ENCODE data around the gene TPO. TPM values are rescaled to one million over a fixed set of nuclear protein-coding genes. Genes with fewer than 3 reads are reported as not detected.

The TPO gene
- 10 to 100 TPM in 2 of 3 donors, 1 to 10 TPM in 1; 5.1 to 21.0 (median 15.1) TPM for total RNA-seq

DNA sequence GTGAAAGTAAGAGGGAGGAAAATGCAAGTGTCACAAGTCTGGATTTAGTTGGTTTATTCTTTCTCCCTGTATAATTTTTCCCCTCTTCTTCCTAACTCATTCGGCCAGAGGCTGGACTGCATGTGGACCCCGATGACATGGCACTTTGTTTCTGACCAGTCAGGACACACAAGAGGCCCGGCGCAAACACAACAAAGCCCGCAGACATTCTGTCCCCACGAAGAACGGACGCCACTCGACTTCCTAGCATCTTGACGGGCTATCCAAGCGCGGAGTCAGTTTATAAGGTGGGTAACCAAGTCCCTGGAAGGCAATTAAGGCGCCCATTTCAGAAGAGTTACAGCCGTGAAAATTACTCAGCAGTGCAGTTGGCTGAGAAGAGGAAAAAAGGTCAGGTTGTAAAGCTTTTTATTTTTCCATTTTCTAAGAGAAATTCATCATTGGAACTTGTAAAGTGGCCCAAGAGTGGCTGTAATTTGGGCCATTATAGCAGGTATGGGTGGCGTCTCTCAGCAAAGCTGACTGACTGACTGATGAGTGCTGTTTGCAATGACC is at the start of gene TPO:
TPO (plus strand) TSS at position 308 of the 555 bp plus-strand sequence. CDS start 946 bp downstream, outside the sequence.
- H3K36me3 ChIP-seq, result no peaks in the 10 kb centered on the region
- TF ChIP-seq POLR2A (IDR thresholded peaks at IDR 0.05), result no peak
- TF ChIP-seq, protein P1, sequence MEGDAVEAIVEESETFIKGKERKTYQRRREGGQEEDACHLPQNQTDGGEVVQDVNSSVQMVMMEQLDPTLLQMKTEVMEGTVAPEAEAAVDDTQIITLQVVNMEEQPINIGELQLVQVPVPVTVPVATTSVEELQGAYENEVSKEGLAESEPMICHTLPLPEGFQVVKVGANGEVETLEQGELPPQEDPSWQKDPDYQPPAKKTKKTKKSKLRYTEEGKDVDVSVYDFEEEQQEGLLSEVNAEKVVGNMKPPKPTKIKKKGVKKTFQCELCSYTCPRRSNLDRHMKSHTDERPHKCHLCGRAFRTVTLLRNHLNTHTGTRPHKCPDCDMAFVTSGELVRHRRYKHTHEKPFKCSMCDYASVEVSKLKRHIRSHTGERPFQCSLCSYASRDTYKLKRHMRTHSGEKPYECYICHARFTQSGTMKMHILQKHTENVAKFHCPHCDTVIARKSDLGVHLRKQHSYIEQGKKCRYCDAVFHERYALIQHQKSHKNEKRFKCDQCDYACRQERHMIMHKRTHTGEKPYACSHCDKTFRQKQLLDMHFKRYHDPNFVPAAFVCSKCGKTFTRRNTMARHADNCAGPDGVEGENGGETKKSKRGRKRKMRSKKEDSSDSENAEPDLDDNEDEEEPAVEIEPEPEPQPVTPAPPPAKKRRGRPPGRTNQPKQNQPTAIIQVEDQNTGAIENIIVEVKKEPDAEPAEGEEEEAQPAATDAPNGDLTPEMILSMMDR (IDR thresholded peaks at IDR 0.05), result no peak
- TF ChIP-seq POLR2AphosphoS5 (IDR thresholded peaks at IDR 0.05), result no peak
- H3K27me3 ChIP-seq, result no peaks in the 10 kb centered on the region
- no peaks in the 10 kb centered on the region for H3K9me3 ChIP-seq
- intact Hi-C loops (cut with DNase I; ENCODE audit: low total_unique reads), result no loop called here
- no peak for DNase-seq (ENCODE audit: low spot score in 2 of 2)
- H3K4me3 ChIP-seq, result no peak within 1 kb of the TSS
- H3K27ac ChIP-seq, result no peak within 1 kb of the TSS
- no peaks in the 10 kb centered on the region for H3K4me1 ChIP-seq

DNA sequence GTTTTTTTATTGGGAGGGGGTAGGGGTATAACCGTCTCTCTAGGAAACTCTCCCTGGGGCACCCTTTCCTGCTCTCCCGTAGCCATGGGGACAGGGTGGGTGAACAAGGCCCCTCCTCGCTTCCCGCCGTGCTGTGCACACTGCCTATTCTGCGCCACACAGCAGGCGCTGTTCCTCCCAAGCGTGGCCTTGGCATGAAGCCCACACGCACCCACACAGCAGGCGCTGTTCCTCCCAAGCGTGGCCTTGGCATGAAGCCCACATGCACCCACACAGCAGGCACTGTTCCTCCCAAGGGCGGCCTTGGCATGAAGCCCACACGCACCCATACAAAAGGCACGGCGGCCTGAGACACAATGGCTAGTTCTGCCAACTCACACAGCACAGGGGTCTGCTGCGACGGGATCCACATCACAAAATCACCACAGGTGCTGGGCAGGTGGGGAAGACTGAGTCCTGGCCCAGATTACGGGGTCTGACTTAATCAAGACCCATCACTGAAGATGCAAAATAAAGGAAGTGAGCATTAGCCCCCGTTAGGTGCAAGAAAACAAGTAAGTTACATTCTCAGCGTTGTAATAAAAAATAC is 46.6 kb upstream of the TPO start:
- no peaks in the 10 kb centered on the region for H3K4me1 ChIP-seq
- DNase-seq (ENCODE audit: low spot score in 2 of 2), result peak in 1 of 2 donors; percentile 32
- TF ChIP-seq POLR2A (IDR thresholded peaks at IDR 0.05) (no peak), POLR2AphosphoS5 (IDR thresholded peaks at IDR 0.05) (no peak)
- TF ChIP-seq, protein P1 (IDR thresholded peaks at IDR 0.05), result no peak
- H3K27me3 ChIP-seq, result no peaks in the 10 kb centered on the region
- H3K27ac ChIP-seq, result peak overlapping the region in 1 of 2 donors; percentile 10
- intact Hi-C loops (cut with DNase I; ENCODE audit: low total_unique reads), result no loop called here
- H3K36me3 ChIP-seq, result no peaks in the 10 kb centered on the region
- H3K4me3 ChIP-seq, result peak overlapping the region in 2 of 3 donors; percentile 23 to 24
- H3K9me3 ChIP-seq, result no peaks in the 10 kb centered on the region

DNA sequence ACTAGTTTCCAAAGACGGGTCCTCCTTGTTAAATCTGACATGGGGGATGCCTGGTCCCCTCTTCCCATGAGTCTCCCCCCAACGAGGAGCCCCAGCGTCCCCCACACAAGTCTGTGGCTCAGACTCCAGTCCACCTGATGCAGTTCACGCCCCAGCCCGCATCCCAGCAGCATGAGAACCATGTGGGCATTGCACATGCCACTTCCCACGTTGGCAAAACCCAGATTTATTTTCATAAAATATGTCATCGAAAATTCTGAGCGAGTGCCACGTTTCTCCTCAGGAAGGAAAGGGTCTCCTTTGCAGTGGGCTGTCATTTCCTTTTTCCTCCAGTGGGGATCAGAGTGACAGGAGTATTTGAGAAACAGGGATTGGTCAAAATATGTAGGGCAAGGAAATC is 45.7 kb upstream of the TPO start:
- Histone ChIP-seq H3K27me3 (no peaks in the 10 kb centered on the region), H3K27ac (no peak overlapping the region), H3K36me3 (no peaks in the 10 kb centered on the region), H3K4me3 (no peak overlapping the region), H3K4me1 (no peaks in the 10 kb centered on the region), H3K9me3 (no peaks in the 10 kb centered on the region)
- DNase-seq (ENCODE audit: low spot score in 2 of 2), result no peak
- intact Hi-C loops (cut with DNase I; ENCODE audit: low total_unique reads), result no loop called here
- no peak for TF ChIP-seq POLR2AphosphoS5 (IDR thresholded peaks at IDR 0.05)
- TF ChIP-seq POLR2A (IDR thresholded peaks at IDR 0.05), result no peak
- TF ChIP-seq, protein P1 (IDR thresholded peaks at IDR 0.05), result no peak

DNA sequence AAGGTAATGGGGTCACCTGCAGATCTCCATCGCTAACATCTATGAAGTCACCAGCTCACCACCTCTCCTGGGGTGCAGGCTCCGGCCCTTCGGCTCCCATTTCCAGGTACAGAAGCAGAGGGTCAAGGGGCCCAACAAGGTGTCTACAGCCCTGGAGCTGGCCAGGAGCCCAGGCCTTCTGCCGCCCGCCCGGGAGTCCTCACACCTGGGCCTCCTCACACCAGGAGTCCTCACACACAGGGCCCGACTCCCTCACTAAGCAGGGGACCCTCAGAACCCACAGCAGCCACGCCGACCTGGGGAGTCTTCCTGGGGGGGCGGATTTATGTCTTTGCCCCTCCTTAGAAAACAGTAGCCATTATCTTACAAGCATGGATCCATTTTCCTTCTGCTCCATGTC is 43.4 kb upstream of the TPO start:
- Histone ChIP-seq H3K27me3 (no peaks in the 10 kb centered on the region), H3K4me3 (no peak overlapping the region), H3K36me3 (no peaks in the 10 kb centered on the region), H3K27ac (no peak overlapping the region), H3K4me1 (no peaks in the 10 kb centered on the region), H3K9me3 (no peaks in the 10 kb centered on the region)
- no peak for DNase-seq (ENCODE audit: low spot score in 2 of 2)
- intact Hi-C loops (cut with DNase I; ENCODE audit: low total_unique reads), result loop anchor here (10.0 kb wide), 1 partner anchor 1365 kb away; no protein-coding TSS in a partner anchor
- TF ChIP-seq, protein P1 (IDR thresholded peaks at IDR 0.05), result no peak
- TF ChIP-seq POLR2AphosphoS5 (IDR thresholded peaks at IDR 0.05), result no peak
- no peak for TF ChIP-seq POLR2A (IDR thresholded peaks at IDR 0.05)

DNA sequence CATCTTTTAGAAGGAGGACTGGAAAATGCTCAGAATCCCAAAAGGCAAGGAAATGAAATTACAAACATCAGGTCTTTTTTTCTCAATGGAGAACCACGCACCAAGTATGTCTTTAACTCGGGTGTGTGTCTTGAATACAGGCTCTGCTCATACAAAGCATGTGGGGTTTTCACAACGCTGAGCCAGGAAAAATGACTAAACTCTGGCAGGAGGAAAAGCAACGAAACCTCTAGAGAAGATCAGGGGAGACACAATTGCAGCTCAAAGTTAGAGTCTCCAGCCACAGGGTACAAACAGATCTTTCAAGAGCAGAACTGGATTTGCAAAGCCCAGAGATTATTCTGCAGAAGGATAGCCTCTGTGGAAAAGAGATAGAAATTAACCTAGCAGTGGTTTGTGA is 42.8 kb upstream of the TPO start:
- Histone ChIP-seq H3K27me3 (no peaks in the 10 kb centered on the region), H3K4me1 (no peaks in the 10 kb centered on the region), H3K36me3 (no peaks in the 10 kb centered on the region), H3K27ac (no peak overlapping the region), H3K9me3 (no peaks in the 10 kb centered on the region), H3K4me3 (no peak overlapping the region)
- intact Hi-C loops (cut with DNase I; ENCODE audit: low total_unique reads), result loop anchor here (10.0 kb wide), 1 partner anchor 1364 kb away; no protein-coding TSS in a partner anchor
- no peak for DNase-seq (ENCODE audit: low spot score in 2 of 2)
- TF ChIP-seq POLR2AphosphoS5 (IDR thresholded peaks at IDR 0.05) (no peak), POLR2A (IDR thresholded peaks at IDR 0.05) (no peak)
- TF ChIP-seq, protein P1 (IDR thresholded peaks at IDR 0.05), result no peak
